GM12875 (cell line): Measurements from ENCODE around the gene LPCAT1.

Source experiments
- H3K4me3 ChIP-seq: one replicate; pipeline ENCODE4 v1.5.1; 2011; ENCODE audit warnings: low read depth, low read length, control low read depth
- TF ChIP-seq, protein P1 (sequence below): IDR thresholded peaks from 2 replicates; pipeline ENCODE4 v1.5.1; 2011; ENCODE audit warnings: low read depth, mild to moderate bottlenecking, control low read depth, inconsistent platforms, low read length, moderate library complexity, borderline replicate concordance; ENCODE audit not compliant: insufficient read depth

LPCAT1 gene

DNA sequence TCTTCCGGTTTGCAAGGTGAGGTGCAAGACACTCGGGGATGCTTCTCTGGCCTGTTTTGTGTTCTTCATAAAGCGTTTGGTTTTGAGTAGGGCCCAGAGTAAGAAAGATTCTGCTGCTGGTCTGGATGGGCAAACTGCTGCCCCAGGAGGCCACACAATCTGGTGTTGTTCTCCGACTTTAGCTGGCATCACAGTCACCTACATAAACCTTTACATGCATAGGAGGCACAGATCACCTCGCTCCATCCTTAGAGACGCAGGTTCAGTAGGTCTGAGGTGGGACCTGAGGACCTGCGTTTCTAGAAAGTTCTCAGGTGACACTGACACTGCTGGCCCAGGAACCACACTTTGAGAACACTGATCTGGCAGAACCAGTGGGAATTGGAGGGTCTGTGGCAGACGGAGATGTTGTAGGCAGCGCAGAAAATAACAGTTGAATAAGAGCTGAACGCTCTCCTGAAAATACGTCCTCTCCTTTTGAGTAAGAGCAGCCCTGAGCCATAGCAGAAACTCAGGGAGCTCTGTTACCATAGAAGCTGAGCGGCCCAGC, 74.6 kb downstream of the LPCAT1 start:
- no peak overlapping the region for H3K4me3 ChIP-seq
- TF ChIP-seq, protein P1, sequence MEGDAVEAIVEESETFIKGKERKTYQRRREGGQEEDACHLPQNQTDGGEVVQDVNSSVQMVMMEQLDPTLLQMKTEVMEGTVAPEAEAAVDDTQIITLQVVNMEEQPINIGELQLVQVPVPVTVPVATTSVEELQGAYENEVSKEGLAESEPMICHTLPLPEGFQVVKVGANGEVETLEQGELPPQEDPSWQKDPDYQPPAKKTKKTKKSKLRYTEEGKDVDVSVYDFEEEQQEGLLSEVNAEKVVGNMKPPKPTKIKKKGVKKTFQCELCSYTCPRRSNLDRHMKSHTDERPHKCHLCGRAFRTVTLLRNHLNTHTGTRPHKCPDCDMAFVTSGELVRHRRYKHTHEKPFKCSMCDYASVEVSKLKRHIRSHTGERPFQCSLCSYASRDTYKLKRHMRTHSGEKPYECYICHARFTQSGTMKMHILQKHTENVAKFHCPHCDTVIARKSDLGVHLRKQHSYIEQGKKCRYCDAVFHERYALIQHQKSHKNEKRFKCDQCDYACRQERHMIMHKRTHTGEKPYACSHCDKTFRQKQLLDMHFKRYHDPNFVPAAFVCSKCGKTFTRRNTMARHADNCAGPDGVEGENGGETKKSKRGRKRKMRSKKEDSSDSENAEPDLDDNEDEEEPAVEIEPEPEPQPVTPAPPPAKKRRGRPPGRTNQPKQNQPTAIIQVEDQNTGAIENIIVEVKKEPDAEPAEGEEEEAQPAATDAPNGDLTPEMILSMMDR, result no peak

DNA sequence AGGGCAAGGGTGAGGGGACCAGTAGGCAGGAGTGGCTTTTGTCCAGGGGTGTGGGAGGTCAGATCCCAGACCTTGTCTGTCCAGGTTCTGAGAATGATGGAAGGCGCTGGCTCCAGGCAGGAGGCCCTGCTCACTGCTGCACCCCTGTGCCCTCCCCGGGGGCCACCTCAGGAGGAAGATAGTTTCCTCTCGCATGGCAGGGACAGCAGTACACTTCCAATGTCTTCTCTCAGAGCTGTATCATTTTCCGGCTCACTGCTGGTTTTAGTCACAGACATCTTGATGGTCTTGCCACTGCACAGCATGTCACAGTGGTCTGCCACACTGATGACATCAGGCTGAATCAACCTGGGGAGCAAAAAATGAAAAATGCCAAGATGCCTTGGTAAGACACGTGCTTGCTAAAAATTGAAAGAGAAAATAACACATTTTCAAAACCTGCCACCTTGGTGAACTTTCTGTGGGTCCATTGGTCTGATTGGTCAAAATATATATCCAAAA, 75.2 kb downstream of the LPCAT1 start:
- TF ChIP-seq, protein P1, result no peak
- H3K4me3 ChIP-seq, result no peak overlapping the region

DNA sequence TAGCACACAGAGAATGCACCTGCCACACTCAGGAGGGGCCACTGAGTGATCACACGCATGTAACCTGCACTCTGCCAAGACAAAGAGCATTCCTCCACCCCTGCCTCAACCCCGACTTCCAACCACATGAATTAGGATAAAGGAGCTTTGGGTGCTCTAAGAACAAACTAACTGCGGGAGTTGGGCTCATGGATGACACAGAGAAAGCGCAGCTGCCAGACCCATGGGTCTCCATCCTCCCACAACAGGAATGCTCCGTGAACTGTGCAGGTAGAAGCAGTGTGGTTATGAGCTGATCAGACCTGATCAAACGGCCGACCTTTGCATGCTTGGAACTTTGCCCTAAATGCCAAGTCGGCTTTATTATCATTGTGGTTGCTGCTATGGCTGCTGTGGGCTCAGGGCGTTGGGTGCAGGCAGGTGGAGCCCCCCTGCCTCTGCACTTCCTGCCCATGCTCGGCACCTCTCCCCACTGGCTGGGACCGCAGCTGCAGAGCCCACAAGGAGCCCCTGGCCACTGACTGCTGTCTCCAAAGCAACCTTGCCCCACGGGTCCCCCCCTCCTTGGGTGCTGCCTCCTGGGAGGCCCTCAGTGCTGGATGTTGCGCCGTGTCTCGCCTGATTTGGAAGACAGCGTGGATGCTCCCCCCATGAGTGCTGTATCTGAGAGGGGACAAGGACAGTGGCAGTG, 75.9 kb downstream of the LPCAT1 start:
- no peak overlapping the region for H3K4me3 ChIP-seq

DNA sequence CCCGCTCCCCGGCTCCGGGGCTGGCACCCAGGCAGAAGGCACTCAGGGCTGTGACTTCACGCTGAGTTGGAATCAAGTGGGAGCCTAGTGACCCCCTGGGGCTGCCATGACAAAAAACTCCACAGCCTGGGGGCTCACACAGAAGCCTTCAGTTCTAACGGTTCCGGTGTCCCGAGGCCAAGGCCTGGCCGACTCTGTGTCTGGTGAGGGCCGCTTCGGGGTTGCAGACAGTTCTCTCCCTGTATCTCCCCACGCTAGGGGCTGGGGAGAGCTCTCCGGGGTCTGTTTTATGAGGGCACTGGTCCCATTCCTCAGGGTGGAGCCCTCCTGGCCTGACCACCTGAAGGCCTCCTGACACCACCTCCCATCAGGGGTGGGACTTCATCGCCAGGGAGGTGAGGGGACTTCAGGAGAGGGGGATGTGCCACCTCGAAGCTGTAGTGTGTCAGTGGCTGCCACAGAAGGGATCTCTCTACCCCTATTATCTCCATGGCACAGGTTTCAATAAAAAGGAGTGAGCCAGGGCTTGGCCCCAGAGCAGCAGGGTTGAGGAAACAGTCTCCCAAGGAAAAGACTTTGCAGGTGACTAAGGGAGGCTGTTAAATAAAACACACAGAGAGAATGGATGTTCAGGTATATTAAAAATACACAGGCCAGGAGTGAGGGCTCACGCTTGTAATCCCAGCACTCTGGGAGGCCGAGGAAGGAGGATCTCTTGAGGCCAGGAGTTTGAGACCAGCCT, 77.0 kb downstream of the LPCAT1 start:
- TF ChIP-seq, protein P1, result no peak
- H3K4me3 ChIP-seq, result no peak overlapping the region

More for the DNA sequence above, 75.9 kb downstream of the LPCAT1 start:
- TF ChIP-seq, protein P1, result no peak

DNA sequence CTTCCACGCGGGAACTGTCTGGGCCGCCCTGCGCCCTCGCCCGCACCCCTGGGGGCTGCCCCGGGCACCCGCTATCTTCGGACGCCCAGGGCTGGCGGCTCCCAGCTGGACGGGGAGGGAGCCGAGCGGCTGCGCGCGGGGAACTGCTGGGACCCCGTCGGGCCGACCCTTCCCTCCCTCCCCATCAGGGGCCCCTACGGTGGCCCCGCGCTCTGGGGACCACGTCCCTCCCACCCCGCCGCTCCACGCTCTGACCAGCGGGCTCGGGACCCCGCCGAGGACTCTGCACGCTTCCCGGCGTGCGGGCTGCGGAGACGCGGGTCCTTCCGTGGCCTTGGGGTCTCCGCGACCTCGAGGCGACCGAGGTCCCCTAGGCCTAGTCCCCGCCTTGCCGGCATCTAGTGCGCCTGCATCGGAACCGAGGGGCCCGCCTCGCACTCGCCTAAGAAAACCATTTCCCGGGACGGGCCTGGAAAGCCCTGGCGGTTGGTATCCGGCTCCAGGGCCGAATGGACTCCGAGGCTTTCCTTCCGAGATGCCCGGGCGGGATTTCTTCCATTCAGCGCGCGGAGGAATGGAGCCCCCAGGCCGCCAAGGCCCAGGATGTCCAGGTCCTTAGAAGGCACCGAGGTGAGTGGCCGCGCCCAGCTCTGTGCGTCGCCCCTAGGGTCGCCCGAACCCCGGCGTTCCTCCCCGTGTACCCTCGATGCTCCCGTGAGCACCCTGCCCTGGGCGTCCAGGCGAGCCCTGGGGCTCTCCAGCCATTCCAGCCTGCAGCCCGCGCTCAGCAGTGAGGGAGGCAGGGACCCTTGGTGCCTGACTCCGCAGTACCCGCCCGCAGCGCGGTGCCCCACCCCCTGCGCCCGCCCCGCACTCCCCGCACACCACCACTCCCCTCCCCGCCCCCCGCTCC, 77.8 kb downstream of the LPCAT1 start:
- TF ChIP-seq, protein P1, result no peak
- no peak overlapping the region for H3K4me3 ChIP-seq

DNA sequence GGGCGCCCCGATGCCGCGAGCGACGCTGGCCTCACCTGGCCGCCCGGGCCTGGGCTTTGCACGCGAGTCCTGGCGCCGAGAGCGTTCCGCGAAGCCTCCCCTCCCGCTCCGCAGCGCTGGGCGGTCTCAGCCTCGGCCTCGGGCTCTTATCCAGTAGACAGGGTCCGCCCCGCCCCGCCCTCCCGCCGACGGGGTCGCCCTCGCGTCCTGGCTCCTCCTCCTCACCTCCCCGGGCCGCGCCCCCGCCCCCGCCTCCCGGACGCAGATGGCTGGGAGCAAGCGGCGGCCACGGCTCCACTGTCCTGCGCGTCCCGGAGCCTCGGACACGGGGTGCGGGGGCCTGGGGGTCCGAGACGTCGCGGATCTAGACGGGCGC, 78.5 kb downstream of the LPCAT1 start, which contains the start of gene SLC6A3:
Gene SLC6A3 (minus strand): TSS at position 128 of the 376 bp plus-strand sequence. CDS start 2,243 bp downstream, outside the sequence.
- no peak within 1 kb of the TSS for H3K4me3 ChIP-seq
- TF ChIP-seq, protein P1, result no peak
